OCI-LY7 (cell line): ENCODE results near the gene TFAP2E. TPM values are rescaled to one million over a fixed set of nuclear protein-coding genes. Genes with fewer than 3 reads are reported as not detected.

Source experiments
- BruUV-seq: library from RNA; stranded (reverse); fragments of 400-500 nt; replicated peaks from 2 replicates; lab custom pipeline; 2021; lab: Mats Ljungman, UMichigan
- CTCF ChIA-PET: fragments of 300-600 bp; sonication (Branson Sonifier 250); formaldehyde crosslinking; loops from one replicate; lab custom pipeline; 2022; ENCODE audit warnings: antibody characterized with exemption; ENCODE audit not compliant: unreplicated experiment; lab: Charles Lee
- POLR2A ChIA-PET: fragments of 300-600 bp; sonication (Branson Sonifier 250); formaldehyde crosslinking; loops from one replicate; lab custom pipeline; 2022; ENCODE audit warnings: antibody characterized with exemption; lab: Charles Lee
- DNase-seq: peaks from one replicate; pipeline ENCODE4 v3.0.0-alpha.2; 2015; ENCODE audit warnings: low spot score
- H2AFZ ChIP-seq: fragments of 200-600 bp; sonication (generic), shearing (Covaris generic); 2 replicates; pipeline ENCODE4 v1.6.1; 2014; ENCODE audit warnings: mild to moderate bottlenecking, antibody characterized with exemption, low read length, moderate library complexity
- H3K27ac ChIP-seq: fragments of 200-600 bp; sonication (generic); 2 replicates; pipeline ENCODE4 v1.5.1; 2014; ENCODE audit warnings: mixed run types, low read depth, mild to moderate bottlenecking, moderate library complexity, low read length, inconsistent platforms; ENCODE audit not compliant: poor library complexity, severe bottlenecking
- H3K36me3 ChIP-seq: fragments of 200-600 bp; sonication (generic); 2 replicates; pipeline ENCODE4 v1.6.1; 2014; ENCODE audit warnings: mild to moderate bottlenecking, antibody characterized with exemption, low read length, moderate library complexity, mixed read lengths; ENCODE audit not compliant: insufficient read depth
- H3K4me1 ChIP-seq: fragments of 200-600 bp; sonication (generic); 2 replicates; pipeline ENCODE4 v1.5.1; 2014; ENCODE audit warnings: mild to moderate bottlenecking, low read length; ENCODE audit not compliant: insufficient read depth, poor library complexity, severe bottlenecking
- H3K4me2 ChIP-seq: fragments of 200-600 bp; sonication (generic); 2 replicates; pipeline ENCODE4 v1.6.1; 2014; ENCODE audit warnings: mild to moderate bottlenecking, low read length
- H3K4me3 ChIP-seq: fragments of 200-600 bp; sonication (generic); 2 replicates; pipeline ENCODE4 v1.5.1; 2014; ENCODE audit warnings: mild to moderate bottlenecking, low read depth, low read length; ENCODE audit not compliant: poor library complexity, severe bottlenecking
- H3K79me2 ChIP-seq: fragments of 200-600 bp; sonication (generic); 2 replicates; pipeline ENCODE4 v1.6.1; 2016; ENCODE audit warnings: low read depth, mild to moderate bottlenecking, low read length, moderate library complexity, mixed read lengths; ENCODE audit not compliant: insufficient read depth
- H3K9me2 ChIP-seq: fragments of 200-600 bp; sonication (generic); 2 replicates; pipeline ENCODE4 v1.6.1; 2016; ENCODE audit warnings: mild to moderate bottlenecking, low read length, mixed read lengths; ENCODE audit not compliant: insufficient read depth
- H3K9me3 ChIP-seq: fragments of 200-600 bp; sonication (generic); 2 replicates; pipeline ENCODE4 v1.6.1; 2014; ENCODE audit warnings: mild to moderate bottlenecking, mixed run types, low read length, mixed read lengths
- H4K20me1 ChIP-seq: fragments of 200-600 bp; sonication (generic); 2 replicates; pipeline ENCODE4 v1.6.1; 2014; ENCODE audit warnings: mild to moderate bottlenecking, antibody characterized with exemption, low read length, moderate library complexity, mixed read lengths; ENCODE audit not compliant: insufficient read depth
- CTCF ChIP-seq: fragments of 200-600 bp; sonication (generic); conservative IDR thresholded peaks from 2 replicates; pipeline ENCODE4 v1.5.1; 2014; ENCODE audit warnings: mild to moderate bottlenecking, antibody characterized with exemption, low read length, moderate library complexity, mixed read lengths
- EZH2phosphoT487 ChIP-seq: fragments of 200-600 bp; sonication (generic); IDR thresholded peaks from 2 replicates; pipeline ENCODE4 v1.6.1; 2018; ENCODE audit warnings: low read depth, borderline replicate concordance, mild to moderate bottlenecking, mixed run types, antibody characterized with exemption, low read length, moderate library complexity, mixed read lengths
- intact Hi-C: fragments of 100-400 bp; cut with micrococcal nuclease; formaldehyde crosslinking; loops from one replicate; pipeline ENCODE4 v1.10.0; 2022; ENCODE audit not compliant: unreplicated experiment
- total RNA-seq, 2 experiments: library from RNA; depleted of rRNA in 1 of 2; stranded (reverse); fragments of >200 nt in 1 of 2; shearing (Covaris generic) in 1 of 2; gene quantifications; 2 replicates each; pipeline ENCODE4 v1.2.3, GENCODE V29; 2014 to 2022

The TFAP2E gene
- total RNA-seq, 2 experiments from 2014 or later, result 1.1 to 1.2 TPM

- DNase-seq, result no peak
- TF ChIP-seq EZH2phosphoT487 (no peak), CTCF (no peak)
- H3K36me3 ChIP-seq, result peaks cover 14% of the 10 kb centered on the region; the same call in 1 of the 2 replicates
- BruUV-seq, result no TSS peak
- H3K79me2 ChIP-seq, result peaks cover 11% of the 10 kb centered on the region; the same call in 1 of the 2 replicates
- H3K27ac ChIP-seq, result no peak overlapping the region
- H3K4me2 ChIP-seq, result peak overlapping the region; percentile 98; the same call in 1 of the 2 replicates
- peak overlapping the region; percentile 99 for H3K4me3 ChIP-seq
- ChIA-PET CTCF (interaction anchor here (0.6 kb wide), 1 partner anchor 96 kb away, joined by 6 read pairs; no protein-coding TSS in a partner anchor), POLR2A (interaction anchor here (0.6 to 0.8 kb wide), 2 partner anchors 76 to 209 kb away, joined by 3 to 6 read pairs; no protein-coding TSS in a partner anchor)
- intact Hi-C loops, result loop anchor here (5.0 kb wide), 1 partner anchor 52 kb away; no protein-coding TSS in a partner anchor
- no peak overlapping the region for H2AFZ ChIP-seq
- H4K20me1 ChIP-seq, result no peaks in the 10 kb centered on the region; the same call in 1 of the 2 replicates
- H3K9me2 ChIP-seq, result no peaks in the 10 kb centered on the region
- H3K9me3 ChIP-seq, result no peaks in the 10 kb centered on the region
- peaks cover 25% of the 10 kb centered on the region for H3K4me1 ChIP-seq
These were observed 13.7 kb upstream of the TFAP2E start for GRCh38 chr1:35559317-35559944.

GRCh38 chr1:35560256-35561225, 12.6 kb upstream of the TFAP2E start:
- intact Hi-C loops, result no loop called here
- Histone ChIP-seq H3K4me2 (no peak overlapping the region), H3K27ac (no peak overlapping the region), H3K4me3 (no peak overlapping the region), H3K36me3 (peaks cover 14% of the 10 kb centered on the region; the same call in 1 of the 2 replicates), H3K9me3 (no peaks in the 10 kb centered on the region), H2AFZ (no peak overlapping the region), H3K4me1 (peaks cover 20% of the 10 kb centered on the region), H3K79me2 (peaks cover 11% of the 10 kb centered on the region; the same call in 1 of the 2 replicates), H4K20me1 (no peaks in the 10 kb centered on the region; the same call in 1 of the 2 replicates), H3K9me2 (no peaks in the 10 kb centered on the region)
- no peak for TF ChIP-seq CTCF
- no peak for TF ChIP-seq EZH2phosphoT487
- CTCF ChIA-PET, result no interaction called here
- no peak for DNase-seq
- POLR2A ChIA-PET, result no interaction called here
- no TSS peak for BruUV-seq
